Measurements from ENCODE around the gene SHKBP1.
"Not testable (repeated sequence)": the region's sequence is repeated elsewhere in the genome, so short reads cannot be mapped to it uniquely, and the experiment has no call there.

The SHKBP1 gene

GRCh38 chr19:40623403-40624251, 47.0 kb downstream of the SHKBP1 start:
- TF ChIP-seq CTCF (IDR thresholded peaks at IDR 0.05; ENCODE audit: insufficient read depth, low read length, poor library complexity, severe bottlenecking) = no peak
- DNase-seq (ENCODE audit: extremely low read depth, insufficient read length) = peak; percentile 48
- Histone ChIP-seq H3K36me3 (ENCODE audit: control insufficient read depth, insufficient read depth, low read length) (no peaks in the 10 kb centered on the region; the same call in 1 of the 2 replicates), H3K4me3 (replicated peaks; ENCODE audit: low read depth, low read length) (no peak overlapping the region), H3K27me3 (replicated peaks; ENCODE audit: control insufficient read depth, insufficient read depth, low read length) (no peaks in the 10 kb centered on the region)

GRCh38 chr19:40624369-40625153, 47.9 kb downstream of the SHKBP1 start:
- not testable (repeated sequence) for H3K4me3 ChIP-seq (replicated peaks; ENCODE audit: low read depth, low read length)

GRCh38 chr19:40625406-40626120, 48.9 kb downstream of the SHKBP1 start:
- no peak overlapping the region for H3K4me3 ChIP-seq (replicated peaks; ENCODE audit: low read depth, low read length)
- H3K27me3 ChIP-seq (replicated peaks; ENCODE audit: control insufficient read depth, insufficient read depth, low read length) = no peaks in the 10 kb centered on the region
- DNase-seq (ENCODE audit: extremely low read depth, insufficient read length) = no peak
- no peaks in the 10 kb centered on the region; the same call in 1 of the 2 replicates for H3K36me3 ChIP-seq (ENCODE audit: control insufficient read depth, insufficient read depth, low read length)
- TF ChIP-seq CTCF (IDR thresholded peaks at IDR 0.05; ENCODE audit: insufficient read depth, low read length, poor library complexity, severe bottlenecking) = no peak

More at GRCh38 chr19:40624369-40625153, 47.9 kb downstream of the SHKBP1 start:
- DNase-seq (ENCODE audit: extremely low read depth, insufficient read length); H3K36me3 ChIP-seq (ENCODE audit: control insufficient read depth, insufficient read depth, low read length); H3K27me3 ChIP-seq (replicated peaks; ENCODE audit: control insufficient read depth, insufficient read depth, low read length): not testable (repeated sequence)

- no peak overlapping the region for H3K4me3 ChIP-seq (replicated peaks; ENCODE audit: low read depth, low read length)
- no peaks in the 10 kb centered on the region for H3K27me3 ChIP-seq (replicated peaks; ENCODE audit: control insufficient read depth, insufficient read depth, low read length)
- DNase-seq (ENCODE audit: extremely low read depth, insufficient read length) = no peak
- no peak for TF ChIP-seq CTCF (IDR thresholded peaks at IDR 0.05; ENCODE audit: insufficient read depth, low read length, poor library complexity, severe bottlenecking)
- no peaks in the 10 kb centered on the region; the same call in 1 of the 2 replicates for H3K36me3 ChIP-seq (ENCODE audit: control insufficient read depth, insufficient read depth, low read length)
Measured at GRCh38 chr19:40626918-40627317, 50.2 kb downstream of the SHKBP1 start.

- TF ChIP-seq CTCF (IDR thresholded peaks at IDR 0.05; ENCODE audit: insufficient read depth, low read length, poor library complexity, severe bottlenecking) = no peak
Measured at GRCh38 chr19:40627486-40628279, 51.0 kb downstream of the SHKBP1 start.

More at GRCh38 chr19:40627486-40628279, 51.0 kb downstream of the SHKBP1 start:
- no peaks in the 10 kb centered on the region; the same call in 1 of the 2 replicates for H3K36me3 ChIP-seq (ENCODE audit: control insufficient read depth, insufficient read depth, low read length)
- no peaks in the 10 kb centered on the region for H3K27me3 ChIP-seq (replicated peaks; ENCODE audit: control insufficient read depth, insufficient read depth, low read length)
- DNase-seq (ENCODE audit: extremely low read depth, insufficient read length) = no peak
- H3K4me3 ChIP-seq (replicated peaks; ENCODE audit: low read depth, low read length) = no peak overlapping the region
